HFF-Myc (cell line): ENCODE data around the gene TNP1.

ENCODE experiments used
- DNase-seq: peaks from one replicate; pipeline ENCODE4 v3.0.0-alpha.2; 2011; ENCODE audit warnings: low read depth; ENCODE audit errors: extremely low read depth
- H3K4me3 ChIP-seq: replicated peaks from 2 replicates; pipeline ENCODE4 v1.5.1; 2011; ENCODE audit warnings: low read depth, mild to moderate bottlenecking, control low read depth, low read length
- CTCF ChIP-seq: IDR thresholded peaks from 2 replicates; pipeline ENCODE4 v1.5.1; 2012; ENCODE audit warnings: mild to moderate bottlenecking, low read depth, low read length, control low read depth; ENCODE audit errors: missing control alignments

TNP1 gene

GRCh38 chr2:216885117-216885553 lies 25.3 kb upstream of the TNP1 start:
- no peak for TF ChIP-seq CTCF
- no peak for DNase-seq
- H3K4me3 ChIP-seq, result no peak overlapping the region

DNA sequence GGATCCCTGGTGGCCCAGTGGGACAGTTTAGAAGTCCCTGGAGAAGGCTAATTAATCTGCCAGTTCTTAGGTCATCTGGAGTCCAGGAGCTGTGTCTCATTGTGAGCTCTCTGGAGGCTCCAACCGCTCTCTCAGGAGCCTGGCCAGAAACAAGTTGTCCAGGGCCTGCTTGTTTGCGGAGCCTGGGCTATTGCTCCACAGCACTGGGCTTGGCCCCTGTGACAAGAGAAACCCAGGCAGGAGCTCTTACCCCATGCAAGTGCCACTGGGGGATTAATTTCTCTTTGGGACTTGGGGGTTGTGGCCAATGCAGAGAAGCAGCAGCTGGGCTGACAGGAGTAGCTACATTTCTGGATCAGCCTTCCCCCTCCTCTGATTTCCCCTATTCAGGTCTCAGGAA lies 24.5 kb upstream of the TNP1 start:
- no peak overlapping the region for H3K4me3 ChIP-seq
- no peak for TF ChIP-seq CTCF
- DNase-seq, result no peak

GRCh38 chr2:216882876-216883275 lies 23.0 kb upstream of the TNP1 start:
- no peak for TF ChIP-seq CTCF
- no peak overlapping the region for H3K4me3 ChIP-seq
- no peak for DNase-seq

DNA sequence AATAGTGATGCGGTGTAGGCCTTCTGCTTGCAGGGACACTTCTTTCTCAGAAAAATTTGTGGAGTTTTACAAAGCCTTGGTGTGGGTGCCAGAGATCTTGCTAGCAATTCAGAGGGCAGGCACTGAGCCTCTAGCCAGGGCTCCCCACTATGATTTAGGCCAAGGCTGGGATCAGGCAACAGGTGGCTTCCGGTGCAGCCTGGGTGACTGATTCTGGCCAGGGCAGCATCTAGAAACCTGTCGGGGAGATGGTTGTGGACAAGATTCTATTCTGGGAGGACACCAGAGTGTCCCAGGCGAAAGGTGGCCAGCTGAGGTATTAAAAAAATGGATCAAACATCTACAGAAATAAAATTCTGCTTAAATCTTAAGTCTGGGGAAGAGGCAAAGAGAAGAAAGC lies 21.5 kb upstream of the TNP1 start:
- no peak for TF ChIP-seq CTCF
- no peak overlapping the region for H3K4me3 ChIP-seq
- DNase-seq, result no peak

DNA sequence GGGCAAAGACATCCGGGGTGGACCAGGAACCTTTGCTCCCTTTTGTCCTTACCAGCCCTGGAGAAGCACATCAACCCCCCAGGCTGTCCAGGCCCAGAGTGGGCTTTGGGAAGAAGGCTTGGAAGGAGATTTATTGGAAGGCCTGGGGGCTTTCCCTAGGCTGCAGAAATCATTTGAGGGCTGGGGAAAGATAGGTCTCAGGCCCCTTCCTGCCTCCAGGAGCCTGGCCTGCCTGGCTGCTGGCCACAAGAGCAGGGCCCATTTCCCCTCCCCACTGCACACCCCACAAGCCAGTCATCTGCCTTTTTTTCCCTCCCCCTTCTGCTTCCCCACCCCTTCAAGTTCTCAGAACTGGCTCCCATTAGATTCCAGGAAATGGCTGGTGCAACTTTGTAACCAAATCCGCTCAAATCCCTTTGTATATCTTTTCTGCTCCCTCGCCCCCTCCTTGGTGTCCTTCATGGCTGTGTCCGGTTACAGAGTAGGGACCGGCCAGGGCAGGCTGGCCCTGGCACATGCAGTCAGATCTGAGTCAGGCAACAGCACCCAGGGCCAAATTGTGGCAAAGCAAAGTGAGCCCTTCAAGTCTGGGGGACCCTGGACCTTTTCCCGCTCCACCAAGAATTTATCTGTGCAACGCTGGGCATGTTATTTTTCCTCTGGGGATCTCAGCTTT lies 20.8 kb upstream of the TNP1 start:
- no peak overlapping the region for H3K4me3 ChIP-seq
- DNase-seq, result no peak
- TF ChIP-seq CTCF, result no peak

GRCh38 chr2:216879727-216880508 lies 20.1 kb upstream of the TNP1 start:
- no peak for DNase-seq
- no peak for TF ChIP-seq CTCF
- H3K4me3 ChIP-seq, result no peak overlapping the region
